Adipocyte (in vitro differentiated cells): Measurements from ENCODE around the gene CUEDC1.

Source experiments
- DNase-seq: peaks from one replicate; pipeline ENCODE4 v3.0.0-alpha.2; 2015; ENCODE audit warnings: low read depth
- H3K27me3 ChIP-seq: replicated peaks from 2 replicates; pipeline ENCODE4 v1.7.0; 2013; ENCODE audit warnings: mild to moderate bottlenecking, low read length, moderate library complexity; ENCODE audit not compliant: control insufficient read depth, insufficient read depth
- H3K36me3 ChIP-seq: 2 replicates; pipeline ENCODE4 v1.7.0; 2013; ENCODE audit warnings: low read length, mild to moderate bottlenecking, moderate library complexity; ENCODE audit not compliant: control insufficient read depth, insufficient read depth, severe bottlenecking
- H3K4me1 ChIP-seq: 2 replicates; pipeline ENCODE4 v1.7.0; 2013; ENCODE audit warnings: mild to moderate bottlenecking, low read length, moderate library complexity; ENCODE audit not compliant: control insufficient read depth, insufficient read depth
- H3K4me3 ChIP-seq: 2 replicates; pipeline ENCODE4 v1.7.0; 2013; ENCODE audit warnings: mild to moderate bottlenecking, low read length, moderate library complexity
- H3K9ac ChIP-seq: 2 replicates; pipeline ENCODE4 v1.7.0; 2013; ENCODE audit warnings: mild to moderate bottlenecking, low read length, moderate library complexity
- H3K9me3 ChIP-seq: 2 replicates; pipeline ENCODE4 v1.7.0; 2013; ENCODE audit warnings: mild to moderate bottlenecking, low read length, moderate library complexity; ENCODE audit not compliant: control insufficient read depth

Gene CUEDC1

GRCh38 chr17:57874058-57874419 lies 81.2 kb downstream of the CUEDC1 start:
- H3K4me3 ChIP-seq: no peak overlapping the region
- no peaks in the 10 kb centered on the region for H3K27me3 ChIP-seq
- peaks cover 55% of the 10 kb centered on the region for H3K4me1 ChIP-seq
- peak overlapping the region; percentile 65 for H3K9ac ChIP-seq
- DNase-seq: no peak
- peaks cover 59% of the 10 kb centered on the region for H3K36me3 ChIP-seq
- H3K9me3 ChIP-seq: no peaks in the 10 kb centered on the region

- H3K4me1 ChIP-seq: peaks cover 56% of the 10 kb centered on the region
- DNase-seq: no peak
Observed at GRCh38 chr17:57873261-57874057, 81.8 kb downstream of the CUEDC1 start.

GRCh38 chr17:57872536-57872935 lies 82.7 kb downstream of the CUEDC1 start:
- H3K27me3 ChIP-seq: no peaks in the 10 kb centered on the region
- H3K4me3 ChIP-seq: no peak overlapping the region
- peaks cover 58% of the 10 kb centered on the region for H3K4me1 ChIP-seq
- H3K9ac ChIP-seq: no peak overlapping the region
- peaks cover 53% of the 10 kb centered on the region for H3K36me3 ChIP-seq
- no peaks in the 10 kb centered on the region for H3K9me3 ChIP-seq
- no peak for DNase-seq

More at GRCh38 chr17:57873261-57874057, 81.8 kb downstream of the CUEDC1 start:
- H3K27me3 ChIP-seq: no peaks in the 10 kb centered on the region
- peak overlapping the region; percentile 65 for H3K9ac ChIP-seq
- peaks cover 59% of the 10 kb centered on the region for H3K36me3 ChIP-seq
- H3K4me3 ChIP-seq: no peak overlapping the region
- no peaks in the 10 kb centered on the region for H3K9me3 ChIP-seq

GRCh38 chr17:57871863-57872262 lies 83.3 kb downstream of the CUEDC1 start:
- no peak for DNase-seq
- Histone ChIP-seq H3K4me3 (no peak overlapping the region), H3K36me3 (peaks cover 47% of the 10 kb centered on the region), H3K9me3 (no peaks in the 10 kb centered on the region), H3K4me1 (peaks cover 61% of the 10 kb centered on the region), H3K9ac (no peak overlapping the region), H3K27me3 (no peaks in the 10 kb centered on the region)

- no peaks in the 10 kb centered on the region for H3K27me3 ChIP-seq
- H3K9ac ChIP-seq: no peak overlapping the region
- no peaks in the 10 kb centered on the region for H3K9me3 ChIP-seq
- no peak overlapping the region for H3K4me3 ChIP-seq
- no peak for DNase-seq
- peaks cover 45% of the 10 kb centered on the region for H3K36me3 ChIP-seq
- peaks cover 54% of the 10 kb centered on the region for H3K4me1 ChIP-seq
Observed at GRCh38 chr17:57871155-57871554, 84.1 kb downstream of the CUEDC1 start.

GRCh38 chr17:57870283-57870635 lies 85.0 kb downstream of the CUEDC1 start:
- Histone ChIP-seq H3K4me1 (peaks cover 46% of the 10 kb centered on the region), H3K36me3 (peaks cover 45% of the 10 kb centered on the region), H3K9ac (peak overlapping the region; percentile 9)

GRCh38 chr17:57869617-57870282 lies 85.5 kb downstream of the CUEDC1 start:
- no peaks in the 10 kb centered on the region for H3K9me3 ChIP-seq
- peak overlapping the region; percentile 54 for H3K9ac ChIP-seq
- no peaks in the 10 kb centered on the region for H3K27me3 ChIP-seq
- peaks cover 41% of the 10 kb centered on the region for H3K4me1 ChIP-seq
- peaks cover 49% of the 10 kb centered on the region for H3K36me3 ChIP-seq
- DNase-seq: peak; percentile 84
- H3K4me3 ChIP-seq: no peak overlapping the region

More at GRCh38 chr17:57870283-57870635, 85.0 kb downstream of the CUEDC1 start:
- peak; percentile 36 for DNase-seq
- H3K27me3 ChIP-seq: no peaks in the 10 kb centered on the region
- no peaks in the 10 kb centered on the region for H3K9me3 ChIP-seq
- no peak overlapping the region for H3K4me3 ChIP-seq

GRCh38 chr17:57868910-57869616 lies 86.1 kb downstream of the CUEDC1 start:
- H3K27me3 ChIP-seq: no peaks in the 10 kb centered on the region
- no peak for DNase-seq
- H3K4me1 ChIP-seq: peaks cover 35% of the 10 kb centered on the region
- H3K4me3 ChIP-seq: no peak overlapping the region
- H3K36me3 ChIP-seq: peaks cover 49% of the 10 kb centered on the region
- peak overlapping the region; percentile 54 for H3K9ac ChIP-seq
- no peaks in the 10 kb centered on the region for H3K9me3 ChIP-seq

GRCh38 chr17:57868007-57868909 lies 87.0 kb downstream of the CUEDC1 start:
- Histone ChIP-seq H3K36me3 (peaks cover 43% of the 10 kb centered on the region), H3K27me3 (no peaks in the 10 kb centered on the region), H3K4me1 (peaks cover 30% of the 10 kb centered on the region), H3K4me3 (no peak overlapping the region), H3K9me3 (no peaks in the 10 kb centered on the region), H3K9ac (peak overlapping the region; percentile 54)
- peak; percentile 87 for DNase-seq

GRCh38 chr17:57867126-57867525 lies 88.1 kb downstream of the CUEDC1 start:
- H3K9ac ChIP-seq: no peak overlapping the region
- no peak overlapping the region for H3K4me3 ChIP-seq
- no peak for DNase-seq
- no peaks in the 10 kb centered on the region for H3K9me3 ChIP-seq
- no peaks in the 10 kb centered on the region for H3K27me3 ChIP-seq
- H3K36me3 ChIP-seq: peaks cover 32% of the 10 kb centered on the region
- peaks cover 33% of the 10 kb centered on the region for H3K4me1 ChIP-seq
